Germinal center (tissue), 1 donor: Measurements from ENCODE around the gene ST3GAL4.

Source experiments
- DNase-seq: peaks from one replicate; pipeline ENCODE4 v3.0.0; 2012; ENCODE audit warnings: mixed read lengths, low spot score

ST3GAL4 gene

GRCh38 chr11:126329644-126330211 lies 25.8 kb upstream of the ST3GAL4 start:
- DNase-seq: no peak

DNA sequence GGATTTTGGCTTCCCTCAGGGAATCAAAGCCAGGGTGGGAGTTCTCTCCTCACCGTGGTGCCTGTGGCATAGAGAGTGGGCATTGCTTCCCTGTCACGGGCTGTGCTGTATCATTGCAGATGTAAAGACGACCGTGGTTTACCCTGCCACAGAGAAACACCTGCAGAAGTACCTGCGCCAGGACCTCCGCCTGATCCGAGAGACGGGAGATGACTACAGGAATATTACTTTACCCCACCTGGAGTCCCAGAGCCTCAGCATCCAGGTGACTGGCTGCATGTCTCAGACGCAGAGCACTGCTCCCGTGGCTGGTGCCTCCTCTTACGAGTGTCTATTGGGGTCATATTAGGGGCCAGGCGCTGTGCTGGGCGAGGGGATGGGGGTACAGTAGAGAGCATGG lies 24.2 kb upstream of the ST3GAL4 start:
- no peak for DNase-seq

- DNase-seq: no peak
Observed at GRCh38 chr11:126332221-126332711, 23.2 kb upstream of the ST3GAL4 start.

- DNase-seq: no peak
Observed at GRCh38 chr11:126333142-126333541, 22.3 kb upstream of the ST3GAL4 start.

GRCh38 chr11:126334659-126335462 lies 20.6 kb upstream of the ST3GAL4 start:
- no peak for DNase-seq

GRCh38 chr11:126335463-126335760 lies 20.1 kb upstream of the ST3GAL4 start:
- DNase-seq: no peak

GRCh38 chr11:126336138-126336541 lies 19.3 kb upstream of the ST3GAL4 start:
- DNase-seq: no peak

GRCh38 chr11:126336671-126337101 lies 18.8 kb upstream of the ST3GAL4 start:
- no peak for DNase-seq

GRCh38 chr11:126337126-126337473 lies 18.4 kb upstream of the ST3GAL4 start:
- DNase-seq: no peak

GRCh38 chr11:126337474-126338241 lies 17.8 kb upstream of the ST3GAL4 start:
- no peak for DNase-seq

GRCh38 chr11:126338346-126339055 lies 17.0 kb upstream of the ST3GAL4 start:
- DNase-seq: no peak

DNA sequence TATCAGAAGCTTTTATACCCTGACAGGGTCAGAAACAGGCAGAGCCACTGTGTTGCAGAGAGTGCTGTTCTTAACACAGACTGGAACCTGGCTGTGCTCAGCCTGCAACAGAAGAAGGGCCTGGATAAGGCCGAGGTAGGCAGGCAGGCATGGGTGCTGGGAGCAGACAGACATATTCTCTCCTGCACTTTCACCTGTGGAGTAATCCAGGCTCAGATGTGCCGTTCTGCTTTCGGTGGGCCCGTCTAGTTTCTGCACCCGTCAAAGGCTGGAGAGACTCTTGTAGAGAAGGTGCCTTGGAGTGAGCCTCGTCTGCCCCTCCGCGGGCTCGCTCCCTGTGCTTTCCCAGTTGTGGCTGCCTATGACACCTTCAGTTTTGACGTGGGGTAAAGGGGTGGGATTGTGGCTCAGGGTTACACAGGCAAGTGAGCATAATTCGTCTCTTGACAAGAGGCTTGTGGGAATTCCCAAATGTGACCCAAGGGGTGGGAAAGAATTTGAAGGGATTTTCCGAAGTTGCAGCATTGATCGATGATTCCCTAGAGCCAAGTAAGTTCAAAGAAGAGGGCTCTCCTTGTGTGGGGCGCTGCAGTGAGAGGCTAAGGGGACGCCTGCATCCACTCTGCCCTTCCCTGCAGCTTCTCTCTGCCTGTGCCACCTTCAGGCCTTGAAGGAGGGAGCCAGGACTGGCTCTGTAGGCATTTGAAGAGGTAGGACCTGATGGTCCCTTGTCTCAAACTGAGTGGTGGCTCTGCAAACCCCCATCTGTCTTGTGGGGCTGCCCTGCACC lies 16.2 kb upstream of the ST3GAL4 start:
- DNase-seq: no peak

DNA sequence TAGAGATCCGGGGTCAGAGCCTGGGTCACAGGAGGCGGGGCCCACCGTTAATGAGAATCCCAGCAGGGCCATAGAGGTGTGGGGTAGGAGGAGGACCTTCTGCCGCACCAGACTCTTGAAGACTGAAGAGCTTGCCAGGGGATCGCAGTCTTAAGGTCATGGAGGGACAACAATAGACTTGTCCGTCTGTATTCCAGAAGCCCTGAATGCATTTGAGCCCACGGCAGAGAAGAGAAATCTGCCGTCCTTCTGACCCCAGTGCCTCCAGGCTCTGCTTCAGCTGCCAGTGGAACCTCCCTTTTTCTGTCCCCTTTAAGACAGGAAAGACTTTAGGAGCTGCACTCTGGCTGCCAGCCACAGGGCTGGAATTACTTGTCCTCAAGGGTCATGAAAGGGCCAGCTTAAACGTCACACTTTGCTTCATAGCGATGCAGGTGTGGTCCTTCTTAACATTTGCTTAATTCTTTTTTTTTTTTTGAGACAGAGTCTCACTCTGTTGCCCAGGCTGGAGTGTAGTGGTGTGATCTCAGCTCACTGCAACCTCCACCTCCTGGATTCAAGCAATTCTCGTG lies 15.5 kb upstream of the ST3GAL4 start:
- no peak for DNase-seq

GRCh38 chr11:126340960-126341606 lies 14.4 kb upstream of the ST3GAL4 start:
- DNase-seq: no peak

DNA sequence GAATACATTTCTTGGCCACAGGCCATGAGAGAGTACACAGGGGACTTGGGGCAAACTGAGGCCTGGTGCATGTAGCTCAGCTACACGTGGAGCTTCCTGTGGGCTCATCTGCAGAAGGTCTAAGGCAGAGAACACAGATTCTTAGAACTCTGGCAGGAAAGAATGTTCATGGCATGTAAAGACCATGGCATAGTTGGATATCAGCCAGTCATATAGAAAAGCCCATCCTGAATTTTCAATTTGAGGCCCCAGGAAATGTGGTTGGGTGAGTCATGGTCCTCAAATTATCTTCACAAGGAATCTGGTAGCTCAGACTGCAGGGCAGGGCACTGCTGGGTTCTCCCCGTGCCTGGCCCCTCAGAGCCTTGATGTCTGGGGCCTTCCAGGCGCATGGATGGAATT lies 13.7 kb upstream of the ST3GAL4 start:
- no peak for DNase-seq

- no peak for DNase-seq
Observed at GRCh38 chr11:126343051-126343450, 12.4 kb upstream of the ST3GAL4 start.

DNA sequence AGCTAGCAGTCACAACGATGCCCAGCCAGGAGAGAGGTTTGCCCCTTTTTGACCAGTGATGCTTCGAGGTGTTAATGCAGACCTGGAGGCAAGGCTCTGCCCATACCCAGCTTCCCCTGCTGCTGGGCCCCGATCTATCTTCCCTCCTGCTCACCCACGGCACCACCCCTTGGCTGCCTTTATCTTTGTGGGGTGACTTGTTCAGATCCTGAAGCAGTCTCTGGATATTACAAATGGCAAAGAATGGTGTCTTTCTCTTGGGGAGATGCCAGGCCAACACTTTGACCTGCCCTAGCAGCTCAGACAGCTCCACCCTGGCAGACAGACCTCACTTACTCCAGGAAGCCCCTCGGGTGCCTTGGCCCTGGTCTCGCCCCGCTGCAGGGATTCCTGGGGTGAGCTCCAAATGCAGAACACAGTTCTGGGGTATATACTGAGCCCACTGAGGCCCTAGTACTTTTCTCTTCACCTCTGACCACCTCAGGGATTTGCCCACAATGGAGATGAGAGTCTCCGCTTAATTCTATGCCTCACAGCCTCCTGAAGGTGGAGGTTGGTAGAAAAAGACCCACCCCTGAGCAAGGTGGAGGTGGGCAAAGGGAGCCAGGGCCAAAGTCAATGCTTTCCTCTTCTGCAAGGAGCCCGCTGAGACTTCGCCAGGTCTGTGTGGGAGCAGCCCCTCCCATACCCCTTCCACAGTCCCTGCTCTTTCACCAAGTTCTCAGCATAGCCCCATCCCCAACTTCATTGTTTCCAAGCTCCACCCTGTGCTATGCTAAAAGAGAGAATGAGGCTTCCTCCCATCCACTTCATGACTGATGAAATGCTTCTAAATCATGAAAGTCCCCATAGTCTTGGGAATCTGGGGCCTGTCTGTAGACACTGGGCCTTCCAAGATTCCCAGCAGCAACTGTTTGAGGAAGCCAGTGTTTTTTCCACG lies 11.1 kb upstream of the ST3GAL4 start:
- DNase-seq: no peak

DNA sequence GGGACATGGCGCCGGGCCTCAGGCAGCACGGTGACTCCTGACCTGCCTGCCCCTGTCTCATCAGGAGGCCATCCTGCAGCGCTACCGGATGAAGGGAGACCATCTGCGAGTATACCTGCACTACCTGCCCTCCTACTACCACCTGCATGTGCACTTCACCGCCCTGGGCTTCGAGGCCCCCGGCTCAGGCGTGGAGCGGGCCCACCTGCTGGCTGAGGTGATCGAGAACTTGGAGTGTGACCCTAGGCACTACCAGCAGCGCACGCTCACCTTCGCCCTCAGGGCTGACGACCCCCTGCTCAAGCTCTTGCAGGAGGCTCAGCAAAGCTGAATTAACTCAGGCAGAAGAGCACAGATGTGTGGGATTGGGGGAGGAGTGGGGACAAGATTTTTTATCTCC lies 10.2 kb upstream of the ST3GAL4 start:
- DNase-seq: no peak

DNA sequence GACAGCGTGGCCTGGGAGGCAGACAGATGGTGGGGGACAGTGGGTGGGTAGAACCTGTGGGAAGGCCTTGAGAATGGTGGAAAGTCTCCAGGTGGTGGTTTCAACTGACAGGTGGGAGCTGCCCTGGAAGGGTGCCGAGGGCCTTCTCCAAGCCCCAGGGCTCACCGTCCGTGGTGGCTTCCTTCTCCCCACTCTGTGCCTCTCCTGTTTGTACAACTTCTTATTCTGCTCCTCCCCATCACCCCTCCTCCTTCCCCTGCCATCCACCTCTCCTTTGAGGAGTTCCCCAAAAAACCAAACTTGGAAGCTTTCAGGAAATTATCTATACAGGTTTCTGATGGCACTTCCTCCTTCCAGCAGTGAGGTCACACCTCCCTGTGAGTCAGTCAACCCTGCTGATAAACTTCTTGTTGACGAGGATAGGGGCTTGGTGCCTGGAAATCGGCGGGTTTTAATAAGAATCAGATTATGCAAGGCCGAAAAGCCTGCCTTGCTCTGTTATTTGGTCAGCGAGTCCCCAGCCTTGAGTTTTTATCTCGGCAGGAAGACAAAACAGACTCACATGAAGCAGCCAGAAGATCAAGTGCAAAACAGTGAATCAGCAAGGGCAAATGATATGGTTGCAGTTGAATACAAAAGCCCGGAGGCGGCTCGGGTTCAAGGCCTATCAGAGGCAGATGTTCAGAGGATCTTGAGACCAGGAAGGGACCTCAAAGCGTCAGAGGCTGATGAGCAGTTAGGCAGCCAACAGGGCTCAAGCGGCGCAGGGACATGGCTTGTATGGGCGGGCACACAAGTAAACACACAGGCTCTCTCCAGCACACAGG lies 9.5 kb upstream of the ST3GAL4 start:
- no peak for DNase-seq
